ENCODE results near the gene KRTAP10-10.

Gene KRTAP10-10

DNA sequence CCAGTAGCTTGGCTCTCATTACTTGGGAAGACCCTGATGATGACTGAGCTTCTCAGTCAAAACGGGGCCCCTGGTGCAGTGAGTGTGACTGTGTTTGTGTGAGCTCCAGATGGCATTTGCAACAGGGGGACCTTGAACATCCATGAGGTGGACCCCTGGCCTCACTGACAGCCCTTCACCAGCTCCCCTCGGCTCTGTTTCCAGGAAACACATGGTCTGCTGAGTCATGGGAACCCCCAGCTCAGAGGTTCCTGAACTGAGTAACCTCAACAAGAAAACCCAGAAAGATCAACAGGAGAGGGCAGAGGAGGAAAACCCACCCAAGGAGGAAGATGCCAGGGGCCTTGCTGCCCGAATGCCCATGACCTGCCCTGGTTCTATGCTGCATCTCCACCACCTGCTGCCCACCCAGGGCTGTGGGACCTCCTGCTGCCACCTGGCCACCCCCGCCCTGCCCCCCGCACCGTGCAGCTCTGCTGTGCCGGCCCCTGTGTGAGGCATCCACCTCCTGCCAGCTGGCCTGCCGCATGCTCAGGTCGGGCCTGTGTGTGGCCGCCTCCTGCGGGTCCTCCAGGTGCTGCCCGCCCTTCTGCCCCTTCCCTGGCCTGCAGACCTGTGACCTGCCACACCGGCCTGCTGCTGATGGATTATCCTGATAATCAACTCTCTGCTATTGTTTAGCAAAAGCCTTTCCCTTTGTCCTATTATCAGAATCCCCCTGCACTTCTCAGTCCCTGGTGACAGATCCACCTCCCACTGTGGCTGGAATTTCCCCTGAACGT is 49.0 kb downstream of the KRTAP10-10 start:
- no peak for DNase-seq

DNA sequence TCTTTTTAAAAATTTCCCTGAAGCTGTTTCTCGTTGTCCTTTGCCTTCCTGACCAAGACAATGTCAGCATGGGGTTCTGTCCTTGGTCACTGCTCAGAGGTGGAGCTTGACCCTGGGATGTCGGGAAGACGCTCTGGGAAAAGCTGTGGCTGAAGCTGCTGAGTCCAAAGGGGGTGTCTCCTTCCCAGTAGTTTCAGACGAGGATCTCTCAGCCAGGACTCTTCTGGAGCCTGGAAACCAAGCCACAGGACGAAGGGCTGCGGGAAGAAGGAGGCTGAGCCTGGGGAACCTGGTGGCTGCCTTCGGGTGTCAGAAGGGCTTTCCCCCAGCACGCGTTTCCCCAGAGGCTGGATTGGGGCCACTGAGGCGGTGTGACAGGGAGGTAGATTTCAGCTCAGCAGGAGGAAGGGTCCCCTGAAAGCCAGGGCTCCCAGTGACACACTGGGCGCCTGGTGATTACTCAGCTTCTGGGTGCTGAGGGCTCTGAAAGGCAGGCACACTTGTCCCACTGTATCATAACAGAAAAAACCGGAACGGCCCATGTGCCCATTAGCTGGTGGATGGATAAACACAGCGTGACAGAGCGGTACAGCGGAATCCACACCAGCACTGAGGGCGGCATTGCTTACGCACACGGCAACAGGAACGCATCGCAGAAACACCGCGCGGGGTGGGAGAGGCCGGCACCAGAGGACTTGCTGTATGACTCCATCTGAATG is 49.8 kb downstream of the KRTAP10-10 start:
- DNase-seq, result no peak

DNA sequence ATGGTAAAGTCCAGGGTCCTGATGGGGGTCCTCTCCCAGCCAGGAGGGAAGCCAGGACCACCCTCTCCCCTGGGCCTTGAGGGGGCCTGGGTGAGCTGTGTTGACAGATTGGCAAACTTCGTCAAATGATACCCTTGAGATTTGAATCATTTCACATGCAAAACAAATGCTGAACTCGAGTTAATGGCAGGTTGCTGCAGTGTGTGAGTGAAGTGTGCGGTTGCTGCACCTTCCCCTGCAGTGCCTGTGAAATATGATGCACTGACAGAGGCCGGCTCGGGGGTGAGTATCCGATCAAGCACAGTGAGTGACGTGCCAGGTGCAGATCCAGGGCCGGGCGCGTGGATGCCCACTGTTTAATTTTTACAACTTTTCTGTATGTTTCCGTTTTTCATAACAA is 50.5 kb downstream of the KRTAP10-10 start:
- DNase-seq, result no peak
